Kidney glomerular epithelial cell (primary cell): ENCODE results near the gene TOP3B.
A peak's percentile ranks its signal among the peaks of the same experiment; 100 is the strongest.
"Not testable (repeated sequence)": the region's sequence is repeated elsewhere in the genome, so short reads cannot be mapped to it uniquely, and the experiment has no call there.

Experiments used
- DNase-seq: peaks from one replicate; lab custom pipeline; 2025; lab: John Stamatoyannopoulos, UW

Gene TOP3B

DNA sequence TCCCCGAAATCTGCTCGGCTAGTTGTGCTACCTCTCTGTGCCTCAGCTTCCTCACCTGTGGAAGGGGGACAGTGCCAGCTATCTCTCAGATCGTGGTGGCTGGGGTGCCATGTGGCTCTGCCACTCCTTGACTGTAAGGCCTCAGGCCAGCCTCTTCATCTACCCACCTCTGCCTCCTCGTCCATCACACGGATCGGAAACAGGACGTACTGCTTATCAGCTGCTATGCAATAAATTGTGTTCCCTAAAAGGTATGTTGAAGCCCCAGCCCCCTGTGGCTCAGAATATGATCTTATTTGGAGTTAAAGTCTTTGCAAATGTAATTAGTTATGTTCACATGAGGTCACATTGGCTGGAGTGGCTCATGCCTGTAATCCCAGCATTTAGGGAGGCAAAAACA, 37.7 kb downstream of the TOP3B start:
- no peak for DNase-seq

DNA sequence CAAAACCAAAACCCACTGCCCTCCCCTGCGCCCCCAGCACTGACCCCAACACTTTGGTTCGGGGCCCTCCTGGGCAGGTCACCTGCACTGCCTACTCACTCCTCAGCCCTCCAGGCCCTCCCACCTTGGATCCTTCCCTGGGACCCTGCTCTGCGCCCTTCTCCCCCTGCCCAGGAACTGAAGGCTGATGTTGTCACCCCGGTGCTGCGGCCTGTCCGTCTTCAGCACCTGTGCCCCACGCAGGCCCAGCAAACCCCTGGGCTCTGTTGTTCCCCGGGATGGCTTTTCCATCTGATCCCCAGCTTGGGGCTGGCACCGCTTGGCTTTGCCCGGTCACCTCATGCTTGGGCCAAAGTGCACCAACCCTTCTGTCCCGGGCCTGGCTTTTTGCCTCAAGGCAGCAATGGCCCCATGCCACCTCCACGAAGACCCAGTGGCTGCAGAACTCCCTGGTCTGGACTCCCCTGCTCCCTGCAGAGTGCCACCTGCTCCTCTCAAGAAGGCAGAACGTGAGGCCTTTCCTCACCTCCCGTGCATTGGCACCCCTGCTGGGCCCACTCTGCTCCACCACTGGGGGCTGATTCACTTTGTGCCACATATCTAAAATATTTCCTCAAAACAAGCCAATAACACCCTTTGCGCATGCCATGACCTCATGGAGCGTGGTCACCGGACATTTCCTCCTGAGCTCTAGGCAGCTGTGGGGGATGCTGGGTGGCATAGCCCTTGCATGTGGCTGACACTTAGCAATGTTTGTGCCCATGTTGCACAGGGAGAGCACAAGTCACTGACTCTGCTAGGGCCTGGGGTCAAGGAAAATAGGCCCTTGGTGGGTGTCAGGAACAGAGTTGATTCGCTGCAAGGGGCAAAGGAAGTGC, 38.8 kb downstream of the TOP3B start:
- no peak for DNase-seq

DNA sequence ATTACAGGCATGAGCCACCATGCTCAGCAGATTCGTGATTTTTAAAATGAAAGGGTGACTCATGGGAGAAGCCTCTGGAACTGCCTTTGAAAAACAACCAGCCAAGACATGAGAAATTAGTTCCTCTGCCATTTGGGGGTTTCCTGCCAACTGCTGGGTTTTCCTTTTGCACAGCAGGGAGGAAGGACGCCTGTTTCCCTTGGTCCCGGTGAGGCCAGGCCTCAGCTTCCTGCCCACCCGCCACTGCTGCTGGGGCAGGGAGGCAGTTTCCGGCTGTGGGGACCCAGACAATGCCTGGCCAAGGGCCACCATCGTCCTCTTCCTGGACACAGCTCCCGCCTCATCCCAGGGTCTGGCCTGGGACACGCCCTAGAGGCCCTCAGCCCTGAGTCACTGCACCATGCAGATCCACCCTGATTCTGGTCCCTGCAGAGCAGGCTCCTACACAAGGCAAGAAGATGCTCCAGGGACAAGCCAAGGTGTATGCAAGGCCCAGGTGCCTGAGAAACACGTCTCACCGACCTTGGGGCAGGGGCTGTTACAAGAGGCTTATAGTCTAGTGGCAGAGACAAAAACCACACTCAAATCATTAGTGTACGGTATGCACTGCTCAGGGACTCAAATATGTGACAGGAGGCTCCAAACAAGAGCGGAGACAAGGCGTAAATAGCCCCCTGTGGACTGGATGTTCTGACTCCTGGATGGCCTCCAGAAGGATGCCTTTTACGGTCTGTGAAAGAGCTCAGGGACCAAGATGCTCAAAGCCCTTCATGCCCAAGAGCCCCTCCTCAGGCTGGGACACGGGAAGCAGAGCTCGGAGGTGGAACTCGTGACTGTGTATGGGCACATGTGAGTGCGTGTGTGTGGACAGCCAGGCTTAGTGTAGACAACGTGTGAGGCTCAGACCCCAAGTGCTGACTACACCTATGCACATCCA, 39.9 kb downstream of the TOP3B start:
- DNase-seq, result peak; percentile 40

DNA sequence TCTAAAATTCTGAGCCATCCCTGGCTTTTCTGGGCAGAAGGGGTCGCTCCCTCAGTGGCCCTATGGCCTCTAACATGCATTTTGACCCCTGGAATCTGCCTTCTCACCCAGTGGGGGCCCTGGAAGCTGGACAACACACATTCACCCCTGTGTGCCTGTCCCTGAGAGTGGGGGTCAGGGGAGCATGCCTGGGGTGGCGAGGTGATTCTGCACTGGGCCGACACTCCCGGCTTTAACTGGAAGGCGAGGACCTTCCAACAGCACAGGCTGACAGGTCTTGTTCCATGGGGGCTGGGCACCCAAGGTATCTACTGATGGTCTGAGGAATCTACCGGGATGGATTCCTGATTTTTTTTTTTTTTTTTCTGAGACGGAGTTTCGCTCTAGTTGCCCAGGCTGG, 40.7 kb downstream of the TOP3B start:
- no peak for DNase-seq

DNA sequence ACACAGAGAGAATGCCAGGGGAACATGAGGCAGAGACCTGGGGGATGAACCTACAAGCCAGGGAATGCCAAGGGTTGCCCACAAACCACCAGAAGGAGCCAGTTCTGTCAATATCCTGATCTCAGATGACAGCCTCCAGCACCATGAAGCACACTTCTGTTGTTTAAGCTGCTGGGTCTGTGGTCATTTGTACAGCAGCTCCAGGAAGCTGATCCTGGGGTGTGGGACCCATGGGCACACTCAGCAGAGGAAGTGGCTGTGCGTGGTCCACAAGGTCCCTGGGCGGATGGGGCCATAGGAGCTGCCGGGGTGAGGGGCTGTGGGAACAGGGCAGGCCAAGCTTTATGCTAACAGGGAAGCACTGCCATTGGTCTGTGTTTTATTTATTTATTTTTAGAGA, 42.1 kb downstream of the TOP3B start:
- no peak for DNase-seq

DNA sequence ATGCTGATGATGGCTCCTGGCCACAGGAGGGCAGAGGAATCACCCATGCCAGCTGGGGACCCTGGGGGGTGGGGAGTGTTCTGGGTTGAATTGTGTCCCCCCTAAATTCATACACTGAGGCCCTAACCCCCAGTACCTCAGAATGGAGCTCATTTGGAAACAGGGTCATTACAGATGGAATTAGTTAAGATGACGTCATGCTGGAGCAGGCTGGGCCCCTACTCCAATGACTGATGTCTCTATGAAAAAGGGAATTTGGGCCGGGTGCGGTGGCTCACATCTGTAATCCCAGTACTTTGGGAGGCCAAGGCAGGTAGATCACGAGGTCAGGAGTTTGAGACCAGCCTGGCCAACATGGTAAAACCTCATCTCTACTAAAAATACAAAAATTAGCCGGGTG, 42.7 kb downstream of the TOP3B start:
- not testable (repeated sequence) for DNase-seq

DNA sequence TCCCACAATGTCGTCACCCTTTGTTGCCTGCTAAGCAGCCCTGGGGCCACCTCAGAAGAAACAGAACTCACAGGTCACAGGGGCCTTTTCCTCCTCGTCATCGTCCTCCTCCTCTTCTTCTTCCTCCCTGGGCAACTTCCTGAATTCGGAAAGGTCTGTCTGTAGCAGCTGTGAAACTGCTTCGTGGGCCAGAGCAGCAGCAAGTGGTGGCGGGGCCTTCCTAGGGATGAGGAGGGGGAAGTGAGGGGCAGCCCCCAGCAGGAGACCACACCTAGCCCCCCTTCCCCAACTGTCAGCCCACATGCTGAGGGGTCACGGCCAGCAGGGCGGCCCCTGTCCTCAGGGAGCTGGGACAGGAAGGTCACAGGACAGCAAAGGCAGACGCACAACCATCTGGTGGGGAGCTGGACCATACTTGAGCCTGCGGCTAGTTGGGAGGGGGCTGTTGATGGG, 43.1 kb downstream of the TOP3B start:
- no peak for DNase-seq

DNA sequence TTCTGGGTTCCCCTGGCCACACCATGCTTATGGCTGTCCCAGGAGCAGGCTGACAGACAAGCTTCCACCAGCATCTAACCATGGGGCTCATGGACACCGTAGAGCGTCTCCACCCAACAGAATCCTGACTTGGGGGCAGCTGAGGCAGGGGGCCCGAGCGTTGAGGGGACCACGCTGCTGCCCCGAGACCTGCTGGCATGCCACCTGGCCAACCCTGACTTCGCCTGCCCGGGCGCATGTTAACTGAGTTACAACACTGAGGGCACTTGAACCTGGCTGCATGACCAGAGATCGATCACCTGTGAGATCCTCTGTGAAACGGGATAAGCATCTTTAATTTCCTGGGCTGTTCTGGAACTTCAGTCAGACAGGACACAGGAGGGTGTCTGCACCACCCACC, 43.7 kb downstream of the TOP3B start:
- no peak for DNase-seq

DNA sequence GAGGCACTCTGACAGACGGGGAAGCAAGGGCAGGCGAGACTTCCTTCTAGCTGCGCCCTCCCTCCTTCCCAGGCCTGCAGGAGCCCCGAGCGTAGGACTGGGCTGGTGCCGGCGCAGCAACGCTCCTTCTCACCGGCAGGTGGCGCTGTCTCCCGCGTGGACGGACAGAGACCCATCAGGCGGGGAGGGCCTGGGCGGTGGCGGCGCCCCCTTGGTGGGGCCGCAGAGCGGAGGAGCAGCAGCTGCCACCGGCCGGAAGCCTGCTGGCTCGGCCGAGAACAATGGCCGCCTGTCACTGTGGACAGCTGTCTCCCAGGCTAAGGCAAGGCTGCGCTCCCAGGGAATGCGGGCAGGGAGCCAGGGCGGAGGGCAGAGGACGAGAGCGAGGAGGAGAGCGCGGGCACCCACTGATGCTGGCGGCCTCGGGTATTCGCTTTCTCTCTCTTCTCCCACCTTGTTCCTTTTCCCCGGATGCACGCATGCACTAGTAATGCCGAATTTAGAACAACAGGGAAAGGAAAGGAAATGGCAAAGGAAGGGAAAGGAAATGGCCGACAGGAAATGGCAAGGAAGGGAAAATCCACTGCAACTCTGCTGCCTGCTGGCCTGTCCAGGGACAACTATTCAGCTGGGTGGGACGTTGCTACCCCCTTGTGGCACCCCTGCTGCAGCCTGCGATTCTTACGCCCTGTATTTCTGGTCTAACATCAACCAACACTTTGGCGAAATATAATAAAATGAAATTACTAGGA, 44.3 kb downstream of the TOP3B start:
- peak; percentile 79 for DNase-seq

DNA sequence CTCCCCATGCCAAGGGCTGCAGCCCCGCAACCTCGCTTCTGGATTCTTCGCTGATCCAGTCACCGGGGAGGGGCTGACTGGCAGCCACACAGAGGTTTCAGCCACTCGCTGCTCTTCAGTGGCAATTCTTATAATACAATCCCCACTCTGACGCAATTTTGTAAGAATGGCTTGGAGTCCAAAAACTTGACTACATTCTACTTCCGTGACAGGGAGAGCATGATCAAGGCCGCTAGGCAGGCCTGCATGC, 44.8 kb downstream of the TOP3B start:
- DNase-seq, result peak; percentile 78

DNA sequence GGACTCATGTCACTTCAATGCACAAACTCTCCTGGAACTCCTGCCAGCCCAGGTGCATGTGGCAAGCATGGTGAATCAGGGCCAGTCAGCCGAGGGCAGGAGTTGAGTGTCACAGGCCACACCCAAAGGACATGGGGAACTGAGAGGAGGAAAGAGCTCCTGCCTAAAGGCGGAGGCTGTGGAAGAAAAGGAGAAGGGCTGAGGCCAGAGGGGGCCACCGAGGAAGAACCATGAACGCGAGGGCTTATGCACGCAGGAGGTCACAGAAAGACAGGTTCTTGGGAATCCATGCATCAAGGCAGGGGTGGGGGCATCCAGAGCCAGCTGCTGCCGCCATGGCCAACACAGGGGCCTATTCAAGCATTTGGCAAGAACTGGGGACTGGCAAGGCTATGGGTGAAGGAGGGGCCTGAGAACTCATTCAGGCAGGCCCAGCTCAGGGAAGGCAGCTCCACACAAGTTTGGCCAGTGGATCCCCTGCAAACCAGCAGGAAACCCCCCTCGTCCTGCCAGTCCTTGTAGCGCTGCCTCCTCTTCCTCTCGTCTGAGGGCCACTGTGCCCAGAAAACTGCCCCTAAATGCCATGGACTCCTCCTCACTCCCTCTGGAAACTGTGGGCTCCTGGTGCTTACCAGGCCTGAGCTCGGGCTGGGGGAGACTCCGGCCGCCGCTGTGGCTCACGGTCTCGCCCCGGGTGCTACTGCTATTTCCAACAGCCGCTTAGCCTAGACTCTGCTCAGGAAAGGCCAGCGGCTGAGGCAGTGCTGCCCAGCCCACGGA, 45.4 kb downstream of the TOP3B start:
- DNase-seq, result no peak

DNA sequence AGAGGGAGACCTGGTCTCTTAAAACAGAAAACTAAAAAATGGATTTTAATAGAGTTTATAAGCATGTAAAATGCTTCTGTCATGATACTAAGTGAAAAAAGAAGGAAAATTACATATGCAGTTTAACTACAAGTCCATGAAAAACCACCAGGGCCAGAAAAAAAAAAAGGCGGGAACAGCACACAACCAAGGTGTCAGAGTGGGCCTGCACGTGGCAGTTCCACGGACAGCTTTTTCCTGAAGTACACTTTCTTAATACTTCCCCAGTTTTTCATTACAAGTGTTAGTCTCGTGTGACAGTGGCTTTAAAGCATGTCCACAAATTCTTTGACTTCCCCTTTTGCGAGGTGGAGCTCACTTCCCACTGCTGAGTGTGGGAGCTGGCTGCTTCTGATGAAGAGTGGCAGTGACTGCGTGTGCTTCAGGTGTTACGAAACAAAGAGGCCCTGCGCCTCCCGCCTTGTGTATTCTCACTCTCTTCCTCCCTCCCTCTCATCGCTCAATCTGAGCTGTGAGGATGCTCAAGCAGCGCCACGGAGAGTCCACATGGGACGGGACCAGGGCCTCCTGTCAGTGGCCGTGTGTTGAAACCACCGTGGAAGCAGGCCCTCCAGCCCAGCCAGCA, 46.3 kb downstream of the TOP3B start:
- DNase-seq, result no peak

DNA sequence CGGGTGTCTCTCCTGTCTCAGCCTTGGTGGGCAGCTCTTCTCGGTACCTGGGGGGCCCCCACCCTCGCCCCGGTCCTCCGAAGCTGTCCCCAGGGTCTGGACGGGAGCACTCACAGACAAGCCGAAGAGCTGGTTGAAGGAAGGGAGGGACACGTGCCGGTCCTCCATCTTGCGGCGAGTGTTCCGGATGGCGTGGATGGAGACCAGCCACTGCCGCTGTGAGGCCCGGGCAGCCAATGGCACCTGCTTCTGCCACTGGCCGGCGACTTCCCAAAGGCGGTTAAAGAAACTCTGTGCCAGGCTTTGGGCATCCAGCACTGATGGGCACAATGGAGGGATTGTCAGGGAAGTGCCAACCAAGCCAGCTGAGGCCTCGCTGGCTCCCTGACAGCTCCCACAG, 48.7 kb downstream of the TOP3B start:
- no peak for DNase-seq

DNA sequence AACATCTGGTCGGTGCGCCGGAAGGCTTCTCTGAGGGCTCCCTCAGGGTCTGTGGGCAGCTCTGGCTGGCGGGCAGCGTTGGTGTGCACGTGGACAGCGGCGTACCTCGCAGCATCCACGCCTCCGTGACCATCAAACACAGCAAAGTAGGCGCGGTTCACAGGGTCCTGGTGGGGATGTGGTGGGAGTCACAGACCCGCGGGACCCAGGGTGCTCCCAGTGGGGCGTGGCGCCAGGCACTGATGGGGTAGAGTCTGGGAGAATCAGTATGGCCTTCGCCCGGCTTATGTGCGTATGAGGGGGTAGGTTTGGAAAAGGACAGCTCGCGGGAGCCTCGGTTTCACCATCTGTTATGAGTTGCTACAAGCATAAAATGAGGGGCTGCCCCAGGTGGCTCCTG, 49.2 kb downstream of the TOP3B start:
- no peak for DNase-seq

DNA sequence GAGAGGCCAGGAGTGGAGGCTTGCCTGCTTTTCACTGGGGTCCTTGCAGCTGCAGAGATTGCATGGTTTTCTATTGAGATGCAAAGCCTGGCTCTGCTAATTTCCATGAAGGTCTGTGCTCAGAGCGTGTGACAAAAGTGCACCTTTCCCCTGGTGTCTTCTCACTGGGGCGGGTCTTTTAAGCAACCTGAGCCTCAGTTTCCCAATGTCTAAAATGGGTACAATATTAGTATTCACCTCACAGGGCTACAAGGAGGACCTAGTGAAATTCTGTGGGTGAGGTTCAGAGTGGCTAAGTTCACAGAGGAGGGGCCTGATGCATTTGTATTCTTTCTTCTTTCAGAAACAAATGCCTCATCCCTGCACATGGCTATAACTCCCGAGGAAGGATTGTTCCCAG, 50.2 kb downstream of the TOP3B start:
- no peak for DNase-seq

DNA sequence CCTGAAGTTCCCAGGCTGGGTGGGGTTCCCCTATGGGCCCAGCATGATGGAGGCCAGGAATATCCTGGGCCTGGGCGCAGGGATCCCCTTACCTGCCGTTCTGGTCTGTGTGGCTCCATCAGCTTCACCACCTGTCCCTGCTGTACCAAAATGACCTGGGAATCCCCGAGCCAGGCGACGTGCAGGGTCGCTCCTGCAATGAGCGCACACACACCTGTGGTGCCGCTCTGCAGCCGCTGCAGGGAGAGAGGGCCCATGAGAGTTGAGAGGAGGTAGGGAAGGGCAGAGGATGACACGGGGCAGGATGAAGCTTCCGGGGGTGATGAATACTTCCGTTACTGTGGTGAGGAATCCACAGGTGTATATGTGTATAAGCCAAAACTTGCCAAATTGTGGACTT, 51.5 kb downstream of the TOP3B start:
- DNase-seq, result no peak

DNA sequence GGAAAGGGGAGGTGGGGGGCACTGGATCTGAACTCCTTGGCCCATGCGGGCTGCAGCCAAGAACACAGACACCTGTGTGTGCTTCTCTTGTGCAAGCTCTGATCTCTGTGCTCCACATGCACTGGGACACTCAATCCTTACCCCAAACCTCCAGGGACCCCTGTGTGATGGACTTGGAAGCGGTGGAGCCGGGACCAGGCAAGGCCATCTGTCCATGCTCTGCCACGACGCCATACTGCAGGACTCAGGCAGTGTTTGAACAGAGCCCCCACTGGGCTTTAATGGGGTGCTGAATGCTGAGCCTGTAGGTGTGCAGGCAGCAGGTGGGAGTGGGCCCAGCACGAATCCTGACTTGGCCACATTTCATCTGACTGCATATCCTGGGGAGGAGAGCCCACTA, 53.3 kb downstream of the TOP3B start:
- DNase-seq, result no peak

DNA sequence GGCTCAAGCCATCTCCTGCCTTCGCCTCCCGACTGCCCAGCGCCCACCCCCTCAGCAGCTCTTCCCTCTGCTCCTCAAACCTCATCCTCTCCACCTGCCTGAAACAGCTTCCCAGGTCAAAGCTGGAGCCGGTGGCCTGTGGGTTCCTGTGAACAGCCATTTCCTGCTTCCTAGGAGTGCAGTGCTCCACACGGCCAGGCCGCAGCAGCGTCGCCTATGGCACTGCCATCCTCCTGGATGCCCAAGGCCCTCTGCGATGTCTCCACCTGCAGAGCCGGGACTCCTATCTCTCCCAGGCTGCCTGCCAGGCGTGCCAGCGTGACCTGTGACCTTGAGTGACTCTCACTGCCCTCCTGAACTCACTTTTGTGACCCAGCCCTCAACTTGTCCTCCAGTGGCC, 54.5 kb downstream of the TOP3B start:
- DNase-seq, result no peak

DNA sequence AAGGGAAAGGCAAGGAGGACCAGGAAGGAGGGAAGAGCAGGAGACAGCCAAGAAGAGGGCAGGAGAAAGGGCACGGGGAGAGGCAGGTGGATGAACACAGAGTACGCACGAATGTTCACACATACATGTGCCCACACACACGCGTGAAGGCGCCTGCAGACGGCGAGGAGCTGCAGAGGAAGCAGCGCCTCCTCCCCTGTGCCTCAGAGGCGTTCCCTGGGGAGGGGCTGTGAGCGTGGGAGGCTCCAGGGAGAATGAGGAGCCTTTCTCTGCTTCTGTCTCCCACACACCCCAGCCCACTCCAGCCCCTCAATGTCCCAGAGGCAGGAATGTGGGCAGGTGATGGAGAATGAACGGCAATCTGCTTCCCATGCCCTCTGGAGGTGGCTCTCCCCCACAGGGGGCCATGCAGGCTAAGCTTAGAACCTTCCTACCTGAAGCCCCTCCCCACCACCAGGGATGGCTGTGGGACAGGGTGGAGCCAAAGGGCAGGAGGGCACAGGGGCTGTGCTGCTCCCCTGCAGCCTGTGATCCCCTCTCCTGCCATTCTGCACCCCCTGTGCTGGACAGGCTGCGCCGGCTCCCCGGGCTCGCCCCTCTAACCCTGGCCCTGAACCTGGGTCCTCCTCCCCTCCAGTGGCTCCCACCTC, 55.3 kb downstream of the TOP3B start:
- DNase-seq, result no peak

DNA sequence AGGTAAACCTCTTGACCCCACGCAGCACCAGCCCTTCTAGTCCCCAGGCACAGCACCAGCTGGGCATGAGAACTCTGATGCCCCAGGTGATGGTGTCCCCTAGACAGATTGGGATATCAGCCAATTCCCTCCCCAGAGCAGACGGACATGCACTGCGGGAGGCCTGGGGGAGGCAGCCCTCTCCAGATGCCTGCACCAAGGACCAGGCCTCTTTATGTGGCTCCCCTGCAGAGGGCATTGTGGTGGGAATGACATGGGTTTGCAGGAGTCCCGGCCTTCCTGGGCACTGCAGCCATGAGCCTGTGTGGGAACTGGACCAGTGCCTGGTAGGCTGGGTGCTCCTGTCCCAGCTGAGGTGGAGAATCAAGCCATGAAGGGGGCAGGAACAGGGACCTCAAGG, 55.9 kb downstream of the TOP3B start:
- no peak for DNase-seq

DNA sequence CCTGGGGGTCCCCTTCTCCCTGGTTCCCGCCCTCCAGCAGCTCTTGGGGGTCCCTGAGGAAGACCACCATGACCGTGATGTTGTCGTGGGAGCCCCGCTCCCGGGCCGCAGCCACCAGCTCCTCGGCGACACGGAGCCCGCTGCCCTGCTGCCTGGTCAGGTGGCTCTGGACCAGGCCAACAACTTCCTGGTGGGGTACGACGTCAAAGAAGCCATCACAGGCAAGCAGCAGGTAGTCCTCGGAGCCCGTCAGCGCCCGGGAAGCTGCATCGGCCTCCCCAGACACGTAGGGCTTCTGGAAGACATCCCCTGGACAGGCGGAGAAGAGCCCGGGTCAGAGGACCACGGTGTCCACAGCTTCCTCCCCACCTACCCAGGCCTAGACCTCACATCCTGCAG, 59.4 kb downstream of the TOP3B start:
- no peak for DNase-seq
